GM23248 (cell line): ENCODE results near the gene AEBP1. TPM values are rescaled to one million over a fixed set of nuclear protein-coding genes. Genes with fewer than 3 reads are reported as not detected.

ENCODE experiments used
- DNase-seq: peaks from one replicate; pipeline ENCODE4 v3.0.0-alpha.2; 2015
- H2AFZ ChIP-seq: fragments of 200-600 bp; sonication (generic); 2 replicates; pipeline ENCODE4 v1.6.1; 2016; ENCODE audit warnings: antibody characterized with exemption
- H3F3A ChIP-seq: fragments of 200-600 bp; sonication (generic); 2 replicates; pipeline ENCODE4 v1.6.1; 2016; ENCODE audit warnings: mild to moderate bottlenecking, antibody characterized with exemption, mixed run types; ENCODE audit not compliant: insufficient read depth
- H3K27ac ChIP-seq: fragments of 200-600 bp; sonication (generic); 2 replicates; pipeline ENCODE4 v1.5.1; 2016; ENCODE audit warnings: mild to moderate bottlenecking
- H3K27me3 ChIP-seq: fragments of 200-600 bp; sonication (generic); replicated peaks from 2 replicates; pipeline ENCODE4 v1.6.1; 2016; ENCODE audit warnings: mild to moderate bottlenecking; ENCODE audit not compliant: insufficient read depth
- H3K36me3 ChIP-seq: fragments of 200-600 bp; sonication (generic); 2 replicates; pipeline ENCODE4 v1.6.1; 2016; ENCODE audit warnings: low read depth, mild to moderate bottlenecking
- H3K4me1 ChIP-seq: fragments of 200-600 bp; sonication (generic); 2 replicates; pipeline ENCODE4 v1.6.1; 2016; ENCODE audit warnings: mild to moderate bottlenecking; ENCODE audit not compliant: insufficient read depth
- H3K4me2 ChIP-seq: fragments of 200-600 bp; sonication (generic); one replicate; pipeline ENCODE4 v1.6.1; 2016; ENCODE audit warnings: mild to moderate bottlenecking; ENCODE audit not compliant: unreplicated experiment
- H3K4me3 ChIP-seq: fragments of 200-600 bp; sonication (generic); 2 replicates; pipeline ENCODE4 v1.5.1; 2016; ENCODE audit warnings: mild to moderate bottlenecking
- H3K79me2 ChIP-seq: fragments of 200-600 bp; sonication (generic); 2 replicates; pipeline ENCODE4 v1.6.1; 2016; ENCODE audit warnings: mild to moderate bottlenecking; ENCODE audit not compliant: insufficient read depth
- H3K9ac ChIP-seq: fragments of 200-600 bp; sonication (generic); 2 replicates; pipeline ENCODE4 v1.6.1; 2016; ENCODE audit warnings: mild to moderate bottlenecking
- H3K9me2 ChIP-seq: fragments of 200-600 bp; sonication (generic); 2 replicates; pipeline ENCODE4 v1.6.1; 2016; ENCODE audit warnings: mixed run types, mild to moderate bottlenecking, moderate library complexity; ENCODE audit not compliant: insufficient read depth
- H3K9me3 ChIP-seq: fragments of 200-600 bp; sonication (generic); one replicate; pipeline ENCODE4 v1.6.1; 2017; ENCODE audit warnings: low read depth
- H4K20me1 ChIP-seq: fragments of 200-600 bp; sonication (generic); 2 replicates; pipeline ENCODE4 v1.6.0; 2016; ENCODE audit not compliant: insufficient read depth
- EZH2 ChIP-seq: fragments of 200-600 bp; sonication (generic); IDR thresholded peaks from 2 replicates; pipeline ENCODE4 v1.6.1; 2018; ENCODE audit warnings: antibody characterized with exemption, mild to moderate bottlenecking; ENCODE audit not compliant: insufficient read depth, poor library complexity, severe bottlenecking
- EZH2phosphoT487 ChIP-seq: fragments of 200-600 bp; sonication (generic); IDR thresholded peaks from 2 replicates; pipeline ENCODE4 v1.6.1; 2018; ENCODE audit warnings: antibody characterized with exemption, moderate library complexity, mild to moderate bottlenecking, low read depth; ENCODE audit not compliant: insufficient read depth
- WGBS, 2 experiments: methylation state at CpG; one replicate each; pipeline ENCODE4 v1.1.6; 2015 to 2017; ENCODE audit warnings: low lambda C conversion rate in 2 of 2, low coverage in 1 of 2; ENCODE audit errors: missing lambda C conversion rate in 2 of 2; 5-methylcytosine and 5-hydroxymethylcytosine counted together
- in situ Hi-C: fragments of 300-500 bp; cut with MboI; formaldehyde crosslinking; loops from 2 replicates; pipeline ENCODE4 v1.15.0; 2020
- polyA plus RNA-seq: library from polyadenylated mRNA; unstranded; fragments of >200 nt; fragmentation: Nextera tagmentation; extraction: Ambion mirVana; gene quantifications from 2 replicates; pipeline ENCODE4 v1.2.1, GENCODE V29; 2016
- total RNA-seq: library from RNA; depleted of rRNA; stranded (reverse); fragments of >200 nt; shearing (Covaris generic); gene quantifications from 2 replicates; pipeline ENCODE4 v1.2.3, GENCODE V29; 2014

The AEBP1 gene
- total and polyA plus RNA-seq, 2 experiments from 2014 or later = 46.6 to 53.0 TPM

DNA sequence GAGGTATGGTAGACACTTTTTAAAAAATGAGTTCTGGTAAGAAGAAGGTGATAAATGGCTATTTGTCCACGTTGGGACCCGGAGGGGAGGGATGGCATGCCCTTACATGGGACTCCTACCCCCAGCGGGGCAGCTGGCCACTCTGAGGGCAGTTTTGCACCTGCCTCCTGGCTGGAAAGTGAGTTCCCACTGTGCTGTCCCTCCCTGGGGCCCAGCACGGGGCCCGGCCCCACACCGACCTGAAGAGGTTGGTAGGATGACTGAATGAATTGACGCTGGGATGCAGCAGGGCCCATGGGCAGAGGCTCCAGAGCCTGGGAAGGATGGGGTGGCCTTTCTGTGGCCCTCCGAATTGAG is 601 bp upstream of the AEBP1 start:
- H3K4me1 ChIP-seq = peaks cover 35% of the 10 kb centered on the region
- no peak overlapping the region for H3K4me3 ChIP-seq
- in situ Hi-C loops = no loop called here
- no peak overlapping the region for H3K27ac ChIP-seq
- no peaks in the 10 kb centered on the region for H3K9me3 ChIP-seq
- no peak overlapping the region for H2AFZ ChIP-seq
- H3K4me2 ChIP-seq = no peak overlapping the region
- no peaks in the 10 kb centered on the region for H4K20me1 ChIP-seq
- DNase-seq = no peak
- H3K79me2 ChIP-seq = peaks cover 26% of the 10 kb centered on the region
- TF ChIP-seq EZH2 (no peak), EZH2phosphoT487 (no peak)
- no peaks in the 10 kb centered on the region for H3K36me3 ChIP-seq
- peaks cover 32% of the 10 kb centered on the region for H3F3A ChIP-seq
- 75 to 82% methylated on average over 8 of the region's 8 CpGs for WGBS, 2 experiments
- H3K9me2 ChIP-seq = no peaks in the 10 kb centered on the region
- H3K27me3 ChIP-seq = no peaks in the 10 kb centered on the region
- H3K9ac ChIP-seq = no peak overlapping the region

- no peaks in the 10 kb centered on the region for H3K9me2 ChIP-seq
- peak overlapping the region; percentile 51 for H3K27ac ChIP-seq
- H2AFZ ChIP-seq = peak overlapping the region; percentile 57
- WGBS, 2 experiments = 3 to 4% methylated on average over 26 to 28 of the region's 28 CpGs
- peak overlapping the region; percentile 85 for H3K9ac ChIP-seq
- peaks cover 26% of the 10 kb centered on the region for H3F3A ChIP-seq
- DNase-seq = peak; percentile 80
- no peaks in the 10 kb centered on the region for H3K27me3 ChIP-seq
- no peaks in the 10 kb centered on the region for H3K9me3 ChIP-seq
- H3K79me2 ChIP-seq = peaks cover 26% of the 10 kb centered on the region
- H3K4me1 ChIP-seq = peaks cover 34% of the 10 kb centered on the region
- H3K4me2 ChIP-seq = peak overlapping the region; percentile 76
- TF ChIP-seq EZH2 (no peak), EZH2phosphoT487 (no peak)
- no peaks in the 10 kb centered on the region for H4K20me1 ChIP-seq
- H3K4me3 ChIP-seq = peak overlapping the region; percentile 70
- H3K36me3 ChIP-seq = no peaks in the 10 kb centered on the region
- in situ Hi-C loops = no loop called here
These were observed 971 bp downstream of the AEBP1 start for GRCh38 chr7:44104860-44105771.

DNA sequence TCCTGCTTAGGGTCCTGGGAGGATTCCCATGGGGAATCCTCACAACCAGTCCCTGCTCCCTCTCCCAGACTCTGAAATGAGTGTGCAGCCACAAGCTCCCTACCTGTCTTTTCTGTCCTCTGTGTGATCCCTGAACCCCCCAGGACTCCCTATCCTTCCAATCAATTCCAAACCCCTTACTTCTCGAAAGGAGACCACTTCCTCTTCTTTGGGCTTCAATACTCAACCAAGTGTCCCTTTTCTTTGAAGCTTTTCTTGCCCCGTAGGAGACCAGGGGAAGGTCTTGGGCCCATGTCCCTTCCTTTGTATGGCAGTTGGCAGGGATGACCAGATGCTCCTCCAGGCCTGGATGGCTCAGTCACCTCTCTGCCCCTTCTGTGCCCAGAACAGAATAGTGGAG is 1.7 kb downstream of the AEBP1 start:
- Histone ChIP-seq H2AFZ (no peak overlapping the region), H3K27ac (peak overlapping the region; percentile 51), H3K9ac (peak overlapping the region; percentile 85), H3K4me2 (peak overlapping the region; percentile 76), H4K20me1 (no peaks in the 10 kb centered on the region), H3K9me2 (no peaks in the 10 kb centered on the region), H3K4me1 (peaks cover 28% of the 10 kb centered on the region), H3K27me3 (no peaks in the 10 kb centered on the region), H3K36me3 (no peaks in the 10 kb centered on the region), H3K79me2 (peaks cover 26% of the 10 kb centered on the region), H3F3A (peaks cover 20% of the 10 kb centered on the region), H3K4me3 (peak overlapping the region; percentile 70), H3K9me3 (no peaks in the 10 kb centered on the region)
- TF ChIP-seq EZH2 (no peak), EZH2phosphoT487 (no peak)
- no peak for DNase-seq
- WGBS, 2 experiments = 32 to 43% methylated on average over 2 of the region's 2 CpGs
- in situ Hi-C loops = no loop called here

- Histone ChIP-seq H4K20me1 (no peaks in the 10 kb centered on the region), H3K36me3 (no peaks in the 10 kb centered on the region), H3K27ac (no peak overlapping the region), H3K79me2 (peaks cover 26% of the 10 kb centered on the region), H3F3A (peaks cover 20% of the 10 kb centered on the region), H3K9me3 (no peaks in the 10 kb centered on the region), H3K27me3 (no peaks in the 10 kb centered on the region), H3K9ac (peak overlapping the region; percentile 85; the same call in 1 of the 2 replicates), H3K9me2 (no peaks in the 10 kb centered on the region), H2AFZ (no peak overlapping the region), H3K4me2 (peak overlapping the region; percentile 76), H3K4me1 (peaks cover 28% of the 10 kb centered on the region), H3K4me3 (peak overlapping the region; percentile 70)
- DNase-seq = no peak
- 51 to 62% methylated on average over 8 to 10 of the region's 10 CpGs for WGBS, 2 experiments
- TF ChIP-seq EZH2 (no peak), EZH2phosphoT487 (no peak)
- in situ Hi-C loops = no loop called here
These were observed 2.3 kb downstream of the AEBP1 start for GRCh38 chr7:44106311-44107065.
